K562 (cell line): Measurements from ENCODE around the gene RASAL3. TPM values are rescaled to one million over a fixed set of nuclear protein-coding genes. Genes with fewer than 3 reads are reported as not detected.

Source experiments
- ATF1 ChIP-seq, 2 experiments: fragments of 450-650 bp in 1 of 2; IDR thresholded peaks; 2 replicates each; pipeline ENCODE4 v1.6.1; 2016; ENCODE audit warnings: missing compliant biosample characterization in 1 of 2, missing genetic modification characterization in 1 of 2
- FIP1L1 ChIP-seq: fragments of 200-400 bp; formaldehyde crosslinking; IDR thresholded peaks from 2 replicates; pipeline ENCODE4 v1.6.1; 2018; ENCODE audit warnings: mild to moderate bottlenecking, low read depth, low read length; ENCODE audit not compliant: poor library complexity, severe bottlenecking
- MED1 ChIP-seq: sonication (generic); formaldehyde crosslinking; IDR thresholded peaks from 2 replicates; pipeline ENCODE4 v1.8.1; 2023; ENCODE audit warnings: missing genetic modification reagents, borderline replicate concordance
- MIER1 ChIP-seq: fragments of 450-650 bp; IDR thresholded peaks from 2 replicates; pipeline ENCODE4 v1.6.1; 2016; ENCODE audit warnings: antibody characterized with exemption, mild to moderate bottlenecking, low read depth
- RFX1 ChIP-seq: fragments of 450-650 bp; IDR thresholded peaks from 2 replicates; pipeline ENCODE4 v1.6.1; 2016; ENCODE audit warnings: mild to moderate bottlenecking, moderate library complexity
- SMARCC2 ChIP-seq: fragments of 450-650 bp; IDR thresholded peaks from 2 replicates; pipeline ENCODE4 v1.6.1; 2017; ENCODE audit warnings: antibody characterized with exemption, moderate library complexity, mild to moderate bottlenecking, low read depth
- TARDBP ChIP-seq: fragments of 450-650 bp; IDR thresholded peaks from 2 replicates; pipeline ENCODE4 v1.6.1; 2016
- TCF3 ChIP-seq: sonication (generic); formaldehyde crosslinking; IDR thresholded peaks from 2 replicates; pipeline ENCODE4 v1.4.0; 2020; ENCODE audit warnings: mild to moderate bottlenecking, missing genetic modification reagents
- ZNF143 ChIP-seq: sonication (generic); formaldehyde crosslinking; IDR thresholded peaks from 2 replicates; pipeline ENCODE4 v1.9.0; 2022; ENCODE audit warnings: mild to moderate bottlenecking, missing genetic modification reagents
- polyA plus RNA-seq, 8 experiments: library from polyadenylated mRNA; depleted of rRNA in 4 of 8; stranded (reverse) in 5 of 8; unstranded in 3 of 8; fragments of >200 nt; fragmentation: Nextera tagmentation in 2 of 8; fragmentation: Illumina TruSeq in 1 of 8; extraction: Ambion mirVana in 2 of 8; extraction: Trizol in 1 of 8; gene quantifications; 2 replicates each; pipeline versions ENCODE4 v1.2.1 to v1.2.3, GENCODE V29; 2011 to 2014; ENCODE audit warnings: inconsistent platforms in 1 of 8, missing spikeins in 1 of 8
- total RNA-seq, 7 experiments: library from RNA; depleted of rRNA in 6 of 7; stranded (reverse); fragments of >200 nt in 6 of 7; fragmentation: Illumina TruSeq in 2 of 7; extraction: Trizol in 2 of 7; gene quantifications; 2 replicates each; pipeline versions ENCODE4 v1.2.1 to v1.2.3, GENCODE V29; 2011 to 2021; ENCODE audit warnings: low replicate concordance in 1 of 7
- TF ChIP-seq, protein P1 (sequence below): sonication (generic); formaldehyde crosslinking; IDR thresholded peaks from 2 replicates; pipeline ENCODE4 v1.8.0; 2022; ENCODE audit warnings: missing genetic modification reagents, mild to moderate bottlenecking, moderate library complexity, borderline replicate concordance
- TF ChIP-seq, protein P2 (sequence below): sonication (generic); formaldehyde crosslinking; IDR thresholded peaks from 2 replicates; pipeline ENCODE4 v1.4.0; 2020; ENCODE audit warnings: mild to moderate bottlenecking, missing genetic modification reagents
- TF ChIP-seq, protein P3 (sequence below): fragments of 450-650 bp; IDR thresholded peaks from 2 replicates; pipeline ENCODE4 v1.6.1; 2016; ENCODE audit warnings: low read depth
- TF ChIP-seq, protein P4 (sequence below), 2 experiments: fragments of 200-800 bp in 1 of 2; sonication (Bioruptor generic) in 1 of 2; sonication (generic) in 1 of 2; formaldehyde crosslinking in 1 of 2; IDR thresholded peaks in 1 of 2; conservative IDR thresholded peaks in 1 of 2; 2 replicates each; pipeline versions ENCODE4 v1.5.0 to v1.6.1; 2016 to 2020; ENCODE audit warnings: missing compliant biosample characterization in 1 of 2, missing genetic modification characterization in 1 of 2, missing genetic modification reagents in 1 of 2

The RASAL3 gene
- total and polyA plus RNA-seq, 9 of the 15 experiments (the other 6 are each of a cell fraction or from before 2014, with no cell fraction given), result 0.07 to 0.44 TPM; not detected in 7

DNA sequence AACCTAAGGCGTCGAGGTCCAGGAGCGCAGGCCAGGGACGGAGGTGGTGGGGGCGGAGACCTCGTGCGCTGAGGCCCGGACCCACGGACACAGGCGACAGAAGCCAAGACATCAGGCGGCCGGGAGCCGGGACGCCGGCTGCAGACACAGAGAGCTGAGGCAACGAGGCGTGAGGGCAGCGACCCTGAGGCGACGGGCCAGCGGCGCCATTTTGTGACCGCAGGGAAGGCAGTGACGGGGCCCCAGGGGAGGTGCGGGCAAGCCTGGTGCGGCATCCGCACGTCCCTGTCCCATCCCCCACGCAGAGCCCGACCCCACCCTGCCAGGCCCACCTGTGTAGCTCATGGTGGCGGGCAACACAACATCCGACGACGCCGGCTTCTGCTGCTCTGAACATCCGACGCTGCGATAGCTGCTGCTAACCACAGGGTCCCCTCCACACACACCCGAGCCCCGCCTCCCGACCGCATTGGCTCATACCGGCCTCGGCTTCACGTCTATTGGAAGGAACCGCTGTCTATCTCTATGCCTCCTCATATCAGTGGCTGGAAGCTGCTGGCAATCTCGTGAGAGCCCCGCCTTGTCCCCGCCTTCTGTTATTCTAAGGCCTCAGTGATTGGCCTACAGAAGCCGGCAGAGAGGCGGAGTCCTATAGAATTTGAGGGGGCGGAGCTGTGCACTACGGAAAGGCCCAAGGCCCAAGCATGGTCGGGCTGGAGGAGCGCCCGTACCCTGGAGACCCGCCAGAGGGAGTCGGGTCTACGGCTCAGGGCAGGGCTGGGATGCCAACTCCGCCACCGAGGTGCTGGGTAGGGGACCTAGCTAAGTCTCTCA, 45.5 kb downstream of the RASAL3 start, which contains the start of gene AKAP8L (continued):
- TF ChIP-seq, protein P1, sequence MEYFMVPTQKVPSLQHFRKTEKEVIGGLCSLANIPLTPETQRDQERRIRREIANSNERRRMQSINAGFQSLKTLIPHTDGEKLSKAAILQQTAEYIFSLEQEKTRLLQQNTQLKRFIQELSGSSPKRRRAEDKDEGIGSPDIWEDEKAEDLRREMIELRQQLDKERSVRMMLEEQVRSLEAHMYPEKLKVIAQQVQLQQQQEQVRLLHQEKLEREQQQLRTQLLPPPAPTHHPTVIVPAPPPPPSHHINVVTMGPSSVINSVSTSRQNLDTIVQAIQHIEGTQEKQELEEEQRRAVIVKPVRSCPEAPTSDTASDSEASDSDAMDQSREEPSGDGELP (CRISPR knock-in tag), result peak; percentile 50; the same call in 1 of the 2 replicates
- TF ChIP-seq, protein P2, sequence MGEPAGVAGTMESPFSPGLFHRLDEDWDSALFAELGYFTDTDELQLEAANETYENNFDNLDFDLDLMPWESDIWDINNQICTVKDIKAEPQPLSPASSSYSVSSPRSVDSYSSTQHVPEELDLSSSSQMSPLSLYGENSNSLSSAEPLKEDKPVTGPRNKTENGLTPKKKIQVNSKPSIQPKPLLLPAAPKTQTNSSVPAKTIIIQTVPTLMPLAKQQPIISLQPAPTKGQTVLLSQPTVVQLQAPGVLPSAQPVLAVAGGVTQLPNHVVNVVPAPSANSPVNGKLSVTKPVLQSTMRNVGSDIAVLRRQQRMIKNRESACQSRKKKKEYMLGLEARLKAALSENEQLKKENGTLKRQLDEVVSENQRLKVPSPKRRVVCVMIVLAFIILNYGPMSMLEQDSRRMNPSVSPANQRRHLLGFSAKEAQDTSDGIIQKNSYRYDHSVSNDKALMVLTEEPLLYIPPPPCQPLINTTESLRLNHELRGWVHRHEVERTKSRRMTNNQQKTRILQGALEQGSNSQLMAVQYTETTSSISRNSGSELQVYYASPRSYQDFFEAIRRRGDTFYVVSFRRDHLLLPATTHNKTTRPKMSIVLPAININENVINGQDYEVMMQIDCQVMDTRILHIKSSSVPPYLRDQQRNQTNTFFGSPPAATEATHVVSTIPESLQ (CRISPR knock-in tag), result peak; percentile 23; the same call in 1 of the 2 replicates
- TF ChIP-seq, protein P3, sequence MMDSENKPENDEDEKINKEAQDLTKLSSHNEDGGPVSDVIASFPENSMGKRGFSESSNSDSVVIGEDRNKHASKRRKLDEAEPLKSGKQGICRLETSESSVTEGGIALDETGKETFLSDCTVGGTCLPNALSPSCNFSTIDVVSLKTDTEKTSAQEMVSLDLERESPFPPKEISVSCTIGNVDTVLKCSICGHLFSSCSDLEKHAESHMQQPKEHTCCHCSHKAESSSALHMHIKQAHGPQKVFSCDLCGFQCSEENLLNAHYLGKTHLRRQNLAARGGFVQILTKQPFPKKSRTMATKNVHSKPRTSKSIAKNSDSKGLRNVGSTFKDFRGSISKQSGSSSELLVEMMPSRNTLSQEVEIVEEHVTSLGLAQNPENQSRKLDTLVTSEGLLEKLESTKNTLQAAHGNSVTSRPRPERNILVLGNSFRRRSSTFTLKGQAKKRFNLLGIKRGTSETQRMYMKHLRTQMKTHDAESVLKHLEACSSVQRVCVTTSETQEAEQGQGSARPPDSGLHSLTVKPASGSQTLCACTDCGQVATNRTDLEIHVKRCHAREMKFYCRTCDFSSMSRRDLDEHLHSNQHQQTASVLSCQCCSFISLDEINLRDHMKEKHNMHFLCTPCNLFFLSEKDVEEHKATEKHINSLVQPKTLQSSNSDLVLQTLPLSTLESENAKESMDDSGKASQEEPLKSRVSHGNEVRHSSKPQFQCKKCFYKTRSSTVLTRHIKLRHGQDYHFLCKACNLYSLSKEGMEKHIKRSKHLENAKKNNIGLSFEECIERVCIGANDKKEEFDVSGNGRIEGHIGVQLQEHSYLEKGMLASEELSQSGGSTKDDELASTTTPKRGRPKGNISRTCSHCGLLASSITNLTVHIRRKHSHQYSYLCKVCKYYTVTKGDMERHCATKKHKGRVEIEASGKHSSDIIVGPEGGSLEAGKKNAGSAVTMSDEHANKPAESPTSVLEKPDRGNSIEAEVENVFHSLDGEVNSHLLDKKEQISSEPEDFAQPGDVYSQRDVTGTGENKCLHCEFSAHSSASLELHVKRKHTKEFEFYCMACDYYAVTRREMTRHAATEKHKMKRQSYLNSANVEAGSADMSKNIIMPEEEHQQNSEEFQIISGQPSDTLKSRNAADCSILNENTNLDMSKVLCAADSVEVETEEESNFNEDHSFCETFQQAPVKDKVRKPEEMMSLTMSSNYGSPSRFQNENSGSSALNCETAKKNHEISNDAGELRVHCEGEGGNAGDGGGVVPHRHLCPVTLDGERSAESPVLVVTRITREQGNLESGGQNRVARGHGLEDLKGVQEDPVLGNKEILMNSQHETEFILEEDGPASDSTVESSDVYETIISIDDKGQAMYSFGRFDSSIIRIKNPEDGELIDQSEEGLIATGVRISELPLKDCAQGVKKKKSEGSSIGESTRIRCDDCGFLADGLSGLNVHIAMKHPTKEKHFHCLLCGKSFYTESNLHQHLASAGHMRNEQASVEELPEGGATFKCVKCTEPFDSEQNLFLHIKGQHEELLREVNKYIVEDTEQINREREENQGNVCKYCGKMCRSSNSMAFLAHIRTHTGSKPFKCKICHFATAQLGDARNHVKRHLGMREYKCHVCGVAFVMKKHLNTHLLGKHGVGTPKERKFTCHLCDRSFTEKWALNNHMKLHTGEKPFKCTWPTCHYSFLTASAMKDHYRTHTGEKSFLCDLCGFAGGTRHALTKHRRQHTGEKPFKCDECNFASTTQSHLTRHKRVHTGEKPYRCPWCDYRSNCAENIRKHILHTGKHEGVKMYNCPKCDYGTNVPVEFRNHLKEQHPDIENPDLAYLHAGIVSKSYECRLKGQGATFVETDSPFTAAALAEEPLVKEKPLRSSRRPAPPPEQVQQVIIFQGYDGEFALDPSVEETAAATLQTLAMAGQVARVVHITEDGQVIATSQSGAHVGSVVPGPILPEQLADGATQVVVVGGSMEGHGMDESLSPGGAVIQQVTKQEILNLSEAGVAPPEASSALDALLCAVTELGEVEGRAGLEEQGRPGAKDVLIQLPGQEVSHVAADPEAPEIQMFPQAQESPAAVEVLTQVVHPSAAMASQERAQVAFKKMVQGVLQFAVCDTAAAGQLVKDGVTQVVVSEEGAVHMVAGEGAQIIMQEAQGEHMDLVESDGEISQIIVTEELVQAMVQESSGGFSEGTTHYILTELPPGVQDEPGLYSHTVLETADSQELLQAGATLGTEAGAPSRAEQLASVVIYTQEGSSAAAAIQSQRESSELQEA, result peak; percentile 98
- TF ChIP-seq ATF1 (CRISPR knock-in tag; IDR thresholded peaks at IDR 0.05) (no peak), ATF1 (tag; IDR thresholded peaks at IDR 0.05) (peak; percentile 89), ZNF143 (CRISPR knock-in tag) (no peak), MIER1 (no peak), RFX1 (peak; percentile 42; the same call in 1 of the 2 replicates), TCF3 (CRISPR knock-in tag) (peak; percentile 7; the same call in 1 of the 2 replicates), TARDBP (0 out of 2 replicates have a peak, but pooled peaks have one; percentile 27), FIP1L1 (peak; percentile 74), MED1 (CRISPR knock-in tag) (no peak), SMARCC2 (no peak)
- TF ChIP-seq, protein P4, sequence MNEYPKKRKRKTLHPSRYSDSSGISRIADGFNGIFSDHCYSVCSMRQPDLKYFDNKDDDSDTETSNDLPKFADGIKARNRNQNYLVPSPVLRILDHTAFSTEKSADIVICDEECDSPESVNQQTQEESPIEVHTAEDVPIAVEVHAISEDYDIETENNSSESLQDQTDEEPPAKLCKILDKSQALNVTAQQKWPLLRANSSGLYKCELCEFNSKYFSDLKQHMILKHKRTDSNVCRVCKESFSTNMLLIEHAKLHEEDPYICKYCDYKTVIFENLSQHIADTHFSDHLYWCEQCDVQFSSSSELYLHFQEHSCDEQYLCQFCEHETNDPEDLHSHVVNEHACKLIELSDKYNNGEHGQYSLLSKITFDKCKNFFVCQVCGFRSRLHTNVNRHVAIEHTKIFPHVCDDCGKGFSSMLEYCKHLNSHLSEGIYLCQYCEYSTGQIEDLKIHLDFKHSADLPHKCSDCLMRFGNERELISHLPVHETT (CRISPR knock-in tag; conservative IDR thresholded peaks at IDR 0.05 in 1 of 2, IDR thresholded peaks at IDR 0.05 in 1 of 2), result 0 out of 4 replicates have a peak, but pooled peaks of 1 of the 2 experiments have one; percentile 32
